ENCODE results near the gene AFF4. TPM values are rescaled to one million over a fixed set of nuclear protein-coding genes. Genes with fewer than 3 reads are reported as not detected.

Gene AFF4
- polyA plus RNA-seq, 1 donor from 2014 or later, result 60.6 TPM

GRCh38 chr5:132953710-132954109 lies 9.7 kb downstream of the AFF4 start:
- no peaks in the 10 kb centered on the region for H3K36me3 ChIP-seq (ENCODE audit: insufficient read depth, low read length)

GRCh38 chr5:132952829-132953228 lies 10.6 kb downstream of the AFF4 start:
- Histone ChIP-seq H3K79me2 (replicated peaks; ENCODE audit: insufficient read depth, low read length) (peaks cover 79% of the 10 kb centered on the region), H3K9me3 (ENCODE audit: low read length) (no peaks in the 10 kb centered on the region), H3K36me3 (ENCODE audit: insufficient read depth, low read length) (no peaks in the 10 kb centered on the region), H3K4me3 (ENCODE audit: low read length) (no peak overlapping the region), H3K4me2 (ENCODE audit: low read length) (no peak overlapping the region), H3K27ac (ENCODE audit: low read length) (no peak overlapping the region), H3K9ac (ENCODE audit: low read length) (no peak overlapping the region), H3K9me2 (ENCODE audit: insufficient read depth, low read length) (no peaks in the 10 kb centered on the region), H3F3A (ENCODE audit: insufficient read depth, low read length, poor library complexity, severe bottlenecking) (no peaks in the 10 kb centered on the region), H4K20me1 (ENCODE audit: insufficient read depth) (peaks cover 3% of the 10 kb centered on the region), H2AFZ (ENCODE audit: low read depth, low read length) (no peak overlapping the region), H3K27me3 (ENCODE audit: insufficient read depth, low read depth, low read length) (no peaks in the 10 kb centered on the region)
- TF ChIP-seq MXI1 (conservative IDR thresholded peaks at IDR 0.05; ENCODE audit: poor library complexity, severe bottlenecking) (no peak), TAF1 (IDR thresholded peaks at IDR 0.05; ENCODE audit: low read depth) (no peak), CTCF (IDR thresholded peaks at IDR 0.05; ENCODE audit: poor library complexity, severe bottlenecking) (no peak), EZH2 (IDR thresholded peaks at IDR 0.05; ENCODE audit: borderline replicate concordance, insufficient read depth, low read length, poor library complexity, severe bottlenecking) (no peak), REST (IDR thresholded peaks at IDR 0.05; ENCODE audit: borderline replicate concordance) (no peak), POLR2AphosphoS5 (IDR thresholded peaks at IDR 0.05) (no peak), EP300 (conservative IDR thresholded peaks at IDR 0.05; ENCODE audit: poor library complexity, severe bottlenecking) (no peak)

More at GRCh38 chr5:132953710-132954109, 9.7 kb downstream of the AFF4 start:
- Histone ChIP-seq H2AFZ (ENCODE audit: low read depth, low read length) (no peak overlapping the region), H3K9me3 (ENCODE audit: low read length) (no peaks in the 10 kb centered on the region), H3K4me3 (ENCODE audit: low read length) (no peak overlapping the region), H3K9ac (ENCODE audit: low read length) (no peak overlapping the region), H3K79me2 (replicated peaks; ENCODE audit: insufficient read depth, low read length) (peaks cover 82% of the 10 kb centered on the region), H3F3A (ENCODE audit: insufficient read depth, low read length, poor library complexity, severe bottlenecking) (no peaks in the 10 kb centered on the region), H3K4me2 (ENCODE audit: low read length) (no peak overlapping the region), H3K27ac (ENCODE audit: low read length) (no peak overlapping the region), H3K9me2 (ENCODE audit: insufficient read depth, low read length) (no peaks in the 10 kb centered on the region), H4K20me1 (ENCODE audit: insufficient read depth) (peaks cover 3% of the 10 kb centered on the region), H3K27me3 (ENCODE audit: insufficient read depth, low read depth, low read length) (no peaks in the 10 kb centered on the region)
- TF ChIP-seq REST (IDR thresholded peaks at IDR 0.05; ENCODE audit: borderline replicate concordance) (no peak), MXI1 (conservative IDR thresholded peaks at IDR 0.05; ENCODE audit: poor library complexity, severe bottlenecking) (no peak), SMC3 (conservative IDR thresholded peaks at IDR 0.05; ENCODE audit: poor library complexity) (no peak), EP300 (conservative IDR thresholded peaks at IDR 0.05; ENCODE audit: poor library complexity, severe bottlenecking) (no peak), RAD21 (conservative IDR thresholded peaks at IDR 0.05) (no peak), CTCF (IDR thresholded peaks at IDR 0.05; ENCODE audit: poor library complexity, severe bottlenecking) (no peak), POLR2AphosphoS5 (IDR thresholded peaks at IDR 0.05) (no peak), EZH2 (IDR thresholded peaks at IDR 0.05; ENCODE audit: borderline replicate concordance, insufficient read depth, low read length, poor library complexity, severe bottlenecking) (no peak), TAF1 (IDR thresholded peaks at IDR 0.05; ENCODE audit: low read depth) (no peak)

Measured in neural cell (in vitro differentiated cells).